ENCODE results near the gene UBTD2.
"Not testable (repeated sequence)": the region's sequence is repeated elsewhere in the genome, so short reads cannot be mapped to it uniquely, and the experiment has no call there.

UBTD2 gene

GRCh38 chr5:172283020-172283861 is at the start of gene UBTD2:
Gene UBTD2 (minus strand): TSS chr5:172283764. CDS start chr5:172283665, 99 bp downstream.
- peak; percentile 68 for DNase-seq (ENCODE audit: low read depth in 2 of 2)

GRCh38 chr5:172326901-172327300 is 43.3 kb upstream of the UBTD2 start:
- DNase-seq (ENCODE audit: low read depth in 2 of 2): not testable (repeated sequence)

- no peak for DNase-seq (ENCODE audit: low read depth in 2 of 2)
These were observed 41.9 kb upstream of the UBTD2 start for GRCh38 chr5:172325452-172325851.

- DNase-seq (ENCODE audit: low read depth in 2 of 2): no peak
These were observed 38.7 kb upstream of the UBTD2 start for GRCh38 chr5:172322028-172322965.

- DNase-seq (ENCODE audit: low read depth in 2 of 2): no peak
These were observed 38.0 kb upstream of the UBTD2 start for GRCh38 chr5:172321593-172321992.

GRCh38 chr5:172319708-172320441 is 36.3 kb upstream of the UBTD2 start:
- DNase-seq (ENCODE audit: low read depth in 2 of 2): no peak

- DNase-seq (ENCODE audit: low read depth in 2 of 2): no peak
These were observed 32.3 kb upstream of the UBTD2 start for GRCh38 chr5:172315587-172316493.

GRCh38 chr5:172313915-172314314 is 30.4 kb upstream of the UBTD2 start:
- DNase-seq (ENCODE audit: low read depth in 2 of 2): no peak

- no peak for DNase-seq (ENCODE audit: low read depth in 2 of 2)
These were observed 28.7 kb upstream of the UBTD2 start for GRCh38 chr5:172312286-172312685.

- no peak for DNase-seq (ENCODE audit: low read depth in 2 of 2)
These were observed 28.0 kb upstream of the UBTD2 start for GRCh38 chr5:172311605-172312004.

GRCh38 chr5:172311026-172311425 is 27.5 kb upstream of the UBTD2 start:
- DNase-seq (ENCODE audit: low read depth in 2 of 2): no peak

- DNase-seq (ENCODE audit: low read depth in 2 of 2): no peak
These were observed 21.8 kb upstream of the UBTD2 start for GRCh38 chr5:172305380-172305779.

- no peak for DNase-seq (ENCODE audit: low read depth in 2 of 2)
These were observed 20.2 kb upstream of the UBTD2 start for GRCh38 chr5:172303572-172304335.

- no peak for DNase-seq (ENCODE audit: low read depth in 2 of 2)
These were observed 19.6 kb upstream of the UBTD2 start for GRCh38 chr5:172303162-172303561.

GRCh38 chr5:172302047-172302710 is 18.6 kb upstream of the UBTD2 start:
- no peak for DNase-seq (ENCODE audit: low read depth in 2 of 2)

- DNase-seq (ENCODE audit: low read depth in 2 of 2): no peak
These were observed 16.4 kb upstream of the UBTD2 start for GRCh38 chr5:172299916-172300439.

GRCh38 chr5:172294831-172295230 is 11.3 kb upstream of the UBTD2 start:
- DNase-seq (ENCODE audit: low read depth in 2 of 2): no peak

- no peak for DNase-seq (ENCODE audit: low read depth in 2 of 2)
These were observed 10.3 kb upstream of the UBTD2 start for GRCh38 chr5:172293745-172294342.

Measured in stimulated activated CD8-positive, alpha-beta memory T cell treated with anti-CD3 and anti-CD28 coated beads, Interleukin-15, amount 100 ng/mL, for 48 hours (primary cell).